A549 (cell line): Measurements from ENCODE around the gene KCNK2. TPM values are rescaled to one million over a fixed set of nuclear protein-coding genes. Genes with fewer than 3 reads are reported as not detected.

Experiments
- ATAC-seq, 2 experiments: fragments of 200-7000 bp in 1 of 2; fragments of >200 bp in 1 of 2; cut with Nextera tagmentation in 1 of 2; cut with Tn5 transposase in 1 of 2; 3 replicates each; pipeline versions ENCODE4 v1.8.0 to v1.9.1; 2018 to 2020; ENCODE audit warnings: mild to moderate bottlenecking in 1 of 2, moderate library complexity in 1 of 2
- CTCF ChIA-PET: fragments of 300-600 bp; sonication (Branson Sonifier 250); formaldehyde crosslinking; extraction: SDS; loops from one replicate; lab custom pipeline; 2021; ENCODE audit warnings: antibody characterized with exemption, inconsistent platforms; lab: Yijun Ruan, JAX
- POLR2A ChIA-PET: fragments of 350-600 bp; formaldehyde crosslinking; extraction: SDS; loops from one replicate; lab custom pipeline; 2021; ENCODE audit warnings: antibody characterized with exemption, inconsistent platforms; lab: Yijun Ruan, JAX
- DNase-seq, 2 experiments: peaks; one replicate each; pipeline versions ENCODE4 v3.0.0 to v3.0.0-alpha.2; 2011 to 2016; ENCODE audit warnings: low read depth in 1 of 2, low spot score in 1 of 2
- FAIRE-seq: peaks from 2 replicates; lab custom pipeline; 2011; peaks lifted over from hg19 to GRCh38; lab: Jason Lieb, UNC
- H3K27ac ChIP-seq, 2 experiments: fragments of >200 bp; sonication (Bioruptor Twin); formaldehyde crosslinking; 3 replicates each; pipeline ENCODE4 v1.5.1; 2016 to 2017
- H3K4me1 ChIP-seq: fragments of >200 bp; sonication (Bioruptor Twin); formaldehyde crosslinking; 3 replicates; pipeline ENCODE4 v1.6.1; 2016
- H3K4me2 ChIP-seq: fragments of >200 bp; sonication (Bioruptor Twin); formaldehyde crosslinking; 3 replicates; pipeline ENCODE4 v1.6.1; 2016
- H3K4me3 ChIP-seq: fragments of >200 bp; sonication (Bioruptor Twin); formaldehyde crosslinking; 3 replicates; pipeline ENCODE4 v1.5.1; 2016
- H3K9me3 ChIP-seq: fragments of >200 bp; sonication (Bioruptor Twin); formaldehyde crosslinking; 3 replicates; pipeline ENCODE4 v1.6.1; 2016
- CBX2 ChIP-seq: fragments of 200-600 bp; sonication (generic); IDR thresholded peaks from 2 replicates; pipeline ENCODE4 v1.6.1; 2016; ENCODE audit warnings: low read depth, mild to moderate bottlenecking, borderline replicate concordance
- CEBPB ChIP-seq, 2 experiments: fragments of >200 bp in 1 of 2; sonication (Bioruptor Twin) in 1 of 2; formaldehyde crosslinking in 1 of 2; IDR thresholded peaks; 2 replicates each; pipeline ENCODE4 v1.6.1; 2012 to 2016
- CHD4 ChIP-seq: fragments of 200-600 bp; sonication (generic); IDR thresholded peaks from 2 replicates; pipeline ENCODE4 v1.6.1; 2016; ENCODE audit warnings: antibody characterized with exemption, mild to moderate bottlenecking, borderline replicate concordance
- ELK1 ChIP-seq: fragments of 150-350 bp; IDR thresholded peaks from 2 replicates; pipeline ENCODE4 v1.6.1; 2014; ENCODE audit warnings: low read depth, mild to moderate bottlenecking, low read length
- EP300 ChIP-seq, 2 experiments: fragments of >200 bp; sonication (Bioruptor Twin); formaldehyde crosslinking; IDR thresholded peaks; 2 replicates in 1 of 2; 3 replicates in 1 of 2; pipeline ENCODE4 v1.6.1; 2016 to 2017
- FOSB ChIP-seq: fragments of 250-450 bp; sonication (Bioruptor Pico); IDR thresholded peaks from 2 replicates; pipeline ENCODE4 v1.5.0; 2020; ENCODE audit warnings: mild to moderate bottlenecking, moderate library complexity
- HOXB13 ChIP-seq: fragments of 250-450 bp; sonication (Bioruptor Pico); IDR thresholded peaks from 2 replicates; pipeline ENCODE4 v1.5.0; 2020; ENCODE audit warnings: low read depth, mild to moderate bottlenecking, moderate library complexity
- JUNB ChIP-seq: fragments of >200 bp; sonication (Bioruptor Twin); formaldehyde crosslinking; IDR thresholded peaks from 2 replicates; pipeline ENCODE4 v1.6.1; 2016
- NPAS2 ChIP-seq: fragments of 250-450 bp; sonication (Bioruptor Pico); IDR thresholded peaks from 2 replicates; pipeline ENCODE4 v1.8.0; 2022; ENCODE audit warnings: mild to moderate bottlenecking, moderate library complexity, borderline replicate concordance
- PHF8 ChIP-seq: fragments of 200-600 bp; sonication (generic); IDR thresholded peaks from 2 replicates; pipeline ENCODE4 v1.6.1; 2016; ENCODE audit warnings: low read depth, mild to moderate bottlenecking, antibody characterized with exemption, moderate library complexity, borderline replicate concordance
- POLR2A ChIP-seq: IDR thresholded peaks from 2 replicates; pipeline ENCODE4 v1.6.1; 2012; ENCODE audit warnings: mild to moderate bottlenecking, low read length
- RARB ChIP-seq: fragments of 250-450 bp; sonication (Bioruptor Pico); IDR thresholded peaks from 2 replicates; pipeline ENCODE4 v1.8.0; 2021; ENCODE audit warnings: mild to moderate bottlenecking, moderate library complexity
- RFX5 ChIP-seq: fragments of 450-650 bp; IDR thresholded peaks from 2 replicates; pipeline ENCODE4 v1.7.1; 2014; ENCODE audit warnings: antibody characterized with exemption, mild to moderate bottlenecking, moderate library complexity
- ZNF302 ChIP-seq: fragments of 250-450 bp; sonication (Bioruptor Pico); IDR thresholded peaks from 2 replicates; pipeline ENCODE4 v1.9.0; 2021; ENCODE audit warnings: inconsistent platforms, mild to moderate bottlenecking, moderate library complexity
- WGBS: methylation state at CpG from one replicate; pipeline ENCODE4 v1.1.6; 2017; ENCODE audit errors: missing lambda C conversion rate; 5-methylcytosine and 5-hydroxymethylcytosine counted together
- polyA plus RNA-seq, 4 experiments: library from polyadenylated mRNA; depleted of rRNA in 3 of 4; stranded (reverse); fragments of >200 nt; fragmentation: RNase III in 1 of 4; extraction: RNeasy Plus Mini Kit Qiagen cat#74134 plus additional on column Dnase treatment in 1 of 4; gene quantifications; 2 replicates in 3 of 4; 3 replicates in 1 of 4; pipeline ENCODE4 v1.2.3, GENCODE V29; 2011 to 2017
- TF ChIP-seq, protein P1 (sequence below): fragments of 250-450 bp; sonication (Bioruptor Pico); IDR thresholded peaks from 2 replicates; pipeline ENCODE4 v1.5.0; 2021; ENCODE audit warnings: mild to moderate bottlenecking, moderate library complexity, borderline replicate concordance
- TF ChIP-seq, protein P2 (sequence below): IDR thresholded peaks from 2 replicates; pipeline ENCODE4 v1.6.1; 2012; ENCODE audit warnings: low read depth, borderline replicate concordance

The KCNK2 gene
- polyA plus RNA-seq, 2 of the 4 experiments (the other 2 are of a cell fraction) = 0.04 TPM; not detected in 1

DNA sequence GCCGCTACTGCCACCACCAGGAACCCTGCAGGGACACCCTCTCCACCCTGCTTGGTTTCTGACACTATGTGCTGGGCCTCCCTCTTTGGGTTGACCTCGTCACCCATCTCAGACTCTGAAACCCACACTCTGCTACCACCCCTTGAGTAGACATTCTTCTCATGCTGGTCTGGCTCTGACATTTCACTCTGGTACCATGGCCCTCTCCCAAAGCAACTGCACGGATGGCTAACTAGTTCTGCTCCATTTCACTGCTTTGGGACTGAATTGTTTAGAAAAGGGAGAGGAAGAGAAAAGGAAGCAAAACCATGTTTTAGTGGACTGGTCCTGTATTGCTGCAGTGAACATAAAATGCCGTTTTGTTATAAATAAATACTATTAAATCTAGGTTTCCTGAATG lies 137.8 kb downstream of the KCNK2 start (continued):
- TF ChIP-seq EP300 (IDR thresholded peaks at IDR 0.05) (no peak), PHF8 (no peak), ZNF302 (no peak)

DNA sequence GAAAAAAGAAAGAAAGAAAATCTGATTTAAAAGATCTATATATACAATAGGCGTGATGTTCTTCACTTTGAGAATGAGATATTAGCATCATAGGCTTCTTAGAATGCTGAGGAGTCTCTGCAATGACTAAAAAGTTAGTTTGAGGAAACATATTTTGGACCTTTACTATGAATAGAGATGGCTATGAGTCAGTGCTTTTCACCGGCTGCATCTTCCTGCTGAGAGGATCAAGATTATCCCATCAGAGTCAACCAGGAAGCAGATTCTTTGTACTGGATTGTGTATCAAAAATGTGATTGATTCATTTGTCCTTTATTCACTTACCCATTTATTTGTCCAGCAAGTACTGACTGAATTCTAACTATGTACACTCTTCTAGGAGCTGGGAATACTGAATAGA lies 144.2 kb downstream of the KCNK2 start:
- ChIA-PET CTCF (no interaction called here), POLR2A (no interaction called here)
- no peak overlapping the region for H3K4me3 ChIP-seq
- WGBS = 22% methylated on average over 2 of the region's 2 CpGs
- no peaks in the 10 kb centered on the region for H3K4me1 ChIP-seq
- TF ChIP-seq HOXB13 = no peak
- FAIRE-seq = no peak
- no peak overlapping the region for H3K27ac ChIP-seq
- DNase-seq = no peak
- no peak overlapping the region for H3K4me2 ChIP-seq
- ATAC-seq = no peak
- H3K9me3 ChIP-seq = no peaks in the 10 kb centered on the region

- no peaks in the 10 kb centered on the region for H3K4me1 ChIP-seq
- no peak overlapping the region for H3K4me3 ChIP-seq
- DNase-seq (no peak), FAIRE-seq (no peak), ATAC-seq (no peak; a peak in 1 of 6 replicates)
- no peak for TF ChIP-seq NPAS2 (CRISPR knock-in tag)
- H3K4me2 ChIP-seq = no peak overlapping the region
- ChIA-PET POLR2A (no interaction called here), CTCF (interaction anchor here (0.6 kb wide), 1 partner anchor 298 kb away, joined by 3 read pairs; no protein-coding TSS in a partner anchor)
- WGBS = 15% methylated on average over 6 of the region's 6 CpGs
- no peaks in the 10 kb centered on the region for H3K9me3 ChIP-seq
- no peak overlapping the region for H3K27ac ChIP-seq
These were observed 145.7 kb downstream of the KCNK2 start for GRCh38 chr1:215228193-215228592.

GRCh38 chr1:215241451-215241850 lies 158.9 kb downstream of the KCNK2 start:
- H3K4me3 ChIP-seq = no peak overlapping the region
- ChIA-PET CTCF (no interaction called here), POLR2A (no interaction called here)
- no peak for FAIRE-seq
- TF ChIP-seq CEBPB (IDR thresholded peaks at IDR 0.05) (no peak), JUNB (no peak), FOSB (CRISPR knock-in tag) (no peak), POLR2A (no peak), CHD4 (no peak), ELK1 (no peak), RARB (no peak), ZNF302 (no peak), RFX5 (no peak), CBX2 (no peak)
- TF ChIP-seq, protein P1, sequence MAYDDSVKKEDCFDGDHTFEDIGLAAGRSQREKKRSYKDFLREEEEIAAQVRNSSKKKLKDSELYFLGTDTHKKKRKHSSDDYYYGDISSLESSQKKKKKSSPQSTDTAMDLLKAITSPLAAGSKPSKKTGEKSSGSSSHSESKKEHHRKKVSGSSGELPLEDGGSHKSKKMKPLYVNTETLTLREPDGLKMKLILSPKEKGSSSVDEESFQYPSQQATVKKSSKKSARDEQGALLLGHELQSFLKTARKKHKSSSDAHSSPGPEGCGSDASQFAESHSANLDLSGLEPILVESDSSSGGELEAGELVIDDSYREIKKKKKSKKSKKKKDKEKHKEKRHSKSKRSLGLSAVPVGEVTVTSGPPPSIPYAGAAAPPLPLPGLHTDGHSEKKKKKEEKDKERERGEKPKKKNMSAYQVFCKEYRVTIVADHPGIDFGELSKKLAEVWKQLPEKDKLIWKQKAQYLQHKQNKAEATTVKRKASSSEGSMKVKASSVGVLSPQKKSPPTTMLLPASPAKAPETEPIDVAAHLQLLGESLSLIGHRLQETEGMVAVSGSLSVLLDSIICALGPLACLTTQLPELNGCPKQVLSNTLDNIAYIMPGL = no peak
- TF ChIP-seq, protein P2, sequence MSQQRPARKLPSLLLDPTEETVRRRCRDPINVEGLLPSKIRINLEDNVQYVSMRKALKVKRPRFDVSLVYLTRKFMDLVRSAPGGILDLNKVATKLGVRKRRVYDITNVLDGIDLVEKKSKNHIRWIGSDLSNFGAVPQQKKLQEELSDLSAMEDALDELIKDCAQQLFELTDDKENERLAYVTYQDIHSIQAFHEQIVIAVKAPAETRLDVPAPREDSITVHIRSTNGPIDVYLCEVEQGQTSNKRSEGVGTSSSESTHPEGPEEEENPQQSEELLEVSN = no peak
- TF ChIP-seq, all 56 proteins: peak for 0
- Histone ChIP-seq H3K4me1 (no peaks in the 10 kb centered on the region), H3K27ac (no peak overlapping the region), H3K4me2 (no peak overlapping the region), H3K9me3 (no peaks in the 10 kb centered on the region)
- no peak for DNase-seq
- 8% methylated on average over 3 of the region's 3 CpGs for WGBS
- ATAC-seq = no peak
